DND-41 (cell line): ENCODE data around the gene SLC26A1.

Source experiments
- CTCF ChIP-seq: IDR thresholded peaks from 2 replicates; pipeline ENCODE4 v1.5.1; 2012; ENCODE audit warnings: borderline replicate concordance, low read length, moderate library complexity, mild to moderate bottlenecking; ENCODE audit not compliant: poor library complexity, severe bottlenecking; ENCODE audit errors: extremely low read depth
- EZH2 ChIP-seq: IDR thresholded peaks from 3 replicates; pipeline ENCODE4 v1.6.1; 2012; ENCODE audit warnings: borderline replicate concordance, low read depth, mild to moderate bottlenecking, moderate library complexity, low read length, inconsistent platforms; ENCODE audit not compliant: severe bottlenecking

- TF ChIP-seq CTCF (no peak), EZH2 (no peak)
Observed at GRCh38 chr4:970854-971520, 22.2 kb downstream of the SLC26A1 start.
